HG02885 (cell line): ENCODE data around the gene C3orf20.
"Not testable (repeated sequence)": the region's sequence is repeated elsewhere in the genome, so short reads cannot be mapped to it uniquely, and the experiment has no call there.

Source experiments
- ATAC-seq: cut with Tn5 transposase; IDR thresholded peaks from one replicate; pipeline ENCODE4 v1.9.1; 2021; ENCODE audit warnings: mild to moderate bottlenecking; ENCODE audit not compliant: unreplicated experiment, poor library complexity

Gene C3orf20

GRCh38 chr3:14805961-14806537 lies 131.1 kb downstream of the C3orf20 start:
- ATAC-seq: no peak

DNA sequence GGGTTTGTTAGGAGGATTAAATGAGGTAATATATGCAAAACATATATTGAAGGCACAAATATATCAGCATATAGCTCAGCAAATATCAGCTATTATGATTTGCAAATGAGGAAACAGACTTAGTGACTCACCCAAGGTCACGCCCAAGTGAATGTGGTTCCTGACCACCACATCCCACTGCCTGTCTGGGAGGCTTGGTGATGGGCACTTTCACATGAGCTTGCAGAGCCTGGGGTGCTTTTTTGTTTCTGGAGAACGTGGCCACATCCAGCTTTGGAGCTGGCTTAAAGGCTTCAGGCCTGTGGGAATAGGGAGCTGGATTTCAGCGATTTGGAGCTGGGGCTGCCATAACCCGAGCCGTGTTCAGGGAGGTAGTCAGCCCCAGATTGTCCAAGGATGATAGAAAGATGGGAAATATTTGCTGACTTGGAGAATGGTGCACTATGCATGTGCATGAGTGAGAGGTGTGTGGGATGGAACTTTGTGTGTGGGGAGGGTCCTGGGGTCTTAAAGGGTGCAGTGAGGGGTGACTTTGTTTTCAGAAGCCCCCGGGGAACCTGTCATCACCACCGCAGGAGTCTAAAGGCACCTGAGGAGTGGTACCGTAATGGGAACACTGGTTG lies 131.8 kb downstream of the C3orf20 start:
- no peak for ATAC-seq

GRCh38 chr3:14808025-14808424 lies 133.1 kb downstream of the C3orf20 start:
- no peak for ATAC-seq

DNA sequence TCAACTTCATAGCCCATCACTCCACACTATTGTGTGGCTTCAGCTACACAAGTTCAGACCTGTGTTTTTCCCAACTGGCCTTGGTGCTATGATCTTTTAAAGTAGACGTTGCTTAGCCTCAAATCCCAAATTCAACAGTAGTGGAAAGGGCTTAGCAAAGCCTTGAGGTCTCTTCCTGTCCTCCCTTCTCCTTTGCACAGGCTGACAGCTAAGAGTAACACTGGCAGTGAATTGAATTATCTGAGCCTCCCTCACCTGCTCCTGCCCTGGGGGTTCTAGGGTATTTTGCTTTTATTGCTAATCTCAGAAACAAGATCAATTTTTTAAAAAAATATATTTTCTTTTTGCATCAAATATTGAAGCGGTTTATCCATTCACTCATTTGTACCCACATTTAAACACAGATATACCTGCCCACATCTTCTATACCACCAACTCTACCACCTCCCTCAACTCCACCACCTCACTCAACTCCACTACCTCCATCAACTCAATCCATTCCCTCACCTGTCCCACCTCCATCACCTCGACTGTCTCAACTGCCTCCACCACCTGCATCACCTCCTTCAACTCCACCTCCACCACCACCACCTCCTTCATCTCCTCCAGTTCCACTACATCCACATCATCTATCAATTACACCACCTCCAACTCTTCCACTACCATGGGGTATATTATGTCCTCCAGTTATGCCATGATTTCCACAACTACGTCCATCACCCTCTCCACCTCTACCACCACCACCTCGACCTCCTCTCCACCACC lies 133.7 kb downstream of the C3orf20 start:
- no peak for ATAC-seq

GRCh38 chr3:14809611-14810010 lies 134.7 kb downstream of the C3orf20 start:
- not testable (repeated sequence) for ATAC-seq

DNA sequence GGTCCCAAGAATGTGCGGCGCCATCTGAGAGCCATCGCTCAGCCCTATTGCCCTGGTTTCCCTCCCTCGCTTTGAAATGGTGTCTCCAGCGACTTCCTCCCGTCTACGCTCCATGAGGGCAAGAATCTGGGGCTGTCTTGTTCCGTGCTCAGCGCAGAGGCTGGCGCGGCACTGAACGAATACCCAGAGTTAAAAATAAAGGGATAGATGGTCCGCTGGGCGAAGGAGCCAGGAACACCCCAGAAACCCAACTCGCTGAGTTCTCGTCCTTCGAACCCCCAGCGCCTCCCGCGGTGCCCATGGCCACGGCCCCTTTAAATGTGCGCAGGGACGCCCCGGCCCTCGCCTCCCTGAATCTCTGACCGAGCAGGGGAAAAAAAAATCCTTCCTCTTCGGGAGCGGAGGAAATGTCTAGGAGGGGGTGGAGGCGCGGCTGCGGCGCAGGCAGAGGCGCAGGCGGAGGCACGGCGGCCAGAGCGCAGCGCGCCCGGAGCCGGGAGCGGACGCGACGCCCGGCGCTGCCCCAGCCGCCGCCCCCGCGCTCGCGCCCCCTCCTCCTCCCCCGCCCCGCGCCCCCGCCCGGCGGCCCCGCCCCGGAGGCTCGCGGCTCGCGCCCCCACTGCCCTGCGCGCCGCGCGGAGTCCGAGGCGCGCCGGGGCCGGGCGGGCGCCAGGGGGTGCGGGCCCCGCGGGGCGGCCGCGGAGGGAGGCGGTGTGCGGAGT lies 135.3 kb downstream of the C3orf20 start:
- ATAC-seq: no peak

DNA sequence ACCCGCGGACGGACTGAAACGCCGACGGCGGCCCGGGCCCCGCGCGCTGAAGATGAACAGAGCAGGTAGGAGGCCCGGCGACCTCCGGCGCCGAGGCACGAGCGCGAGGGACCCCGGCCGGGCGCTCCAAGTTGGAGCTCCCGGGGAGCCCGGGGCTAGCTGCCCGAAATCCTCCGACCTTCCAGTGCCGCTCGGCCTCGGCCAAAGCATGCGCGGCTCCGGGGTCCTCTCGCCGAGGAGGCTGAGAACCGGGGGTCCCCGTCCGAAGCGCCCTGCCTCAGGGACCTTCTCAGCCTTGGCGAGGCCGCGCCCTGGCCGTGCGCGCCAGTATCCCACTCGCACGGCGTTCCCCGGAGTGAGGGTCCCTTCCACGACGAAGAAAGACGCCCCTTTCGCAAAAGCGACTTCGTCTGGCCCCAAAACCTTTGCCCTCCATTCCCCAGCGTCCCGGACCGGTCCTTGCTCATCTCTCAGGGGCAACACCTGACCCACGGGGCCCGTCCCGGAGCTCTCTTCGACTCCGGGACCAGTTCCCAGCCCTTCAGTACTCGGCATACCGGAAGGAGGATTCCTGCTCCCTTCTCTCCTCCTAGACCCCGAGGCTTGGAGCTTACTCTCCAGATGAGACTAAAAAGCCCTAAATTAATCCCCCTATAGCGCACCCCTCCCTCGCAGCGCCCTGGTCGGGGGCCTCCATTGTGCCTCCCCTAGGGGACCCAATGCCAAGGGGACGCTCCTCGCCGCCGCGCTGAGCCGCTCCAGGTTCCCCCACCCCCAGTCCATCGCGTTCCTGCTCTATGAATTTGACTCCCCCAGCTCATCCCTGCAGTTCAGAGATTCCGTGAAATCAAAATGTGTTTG lies 136.1 kb downstream of the C3orf20 start:
- no peak for ATAC-seq

DNA sequence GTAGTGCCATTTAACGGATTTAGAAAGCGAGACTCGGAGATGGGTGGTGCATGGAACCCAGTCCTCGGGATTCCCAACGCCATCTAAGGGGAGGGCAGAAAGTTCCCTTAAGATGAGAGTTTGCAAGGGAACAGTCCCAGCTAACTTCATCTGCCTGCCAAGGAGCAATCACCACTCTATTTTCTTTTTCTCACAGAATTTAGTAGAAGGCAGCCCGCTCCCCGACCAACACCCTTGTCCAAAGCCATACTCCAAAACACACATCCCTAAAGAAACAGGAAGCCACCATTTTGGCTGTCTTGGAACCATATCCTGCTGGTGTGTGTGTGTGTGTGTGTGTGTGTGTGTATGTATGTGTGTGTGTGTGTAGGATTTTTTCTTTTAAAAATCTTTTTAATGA lies 136.7 kb downstream of the C3orf20 start:
- no peak for ATAC-seq

DNA sequence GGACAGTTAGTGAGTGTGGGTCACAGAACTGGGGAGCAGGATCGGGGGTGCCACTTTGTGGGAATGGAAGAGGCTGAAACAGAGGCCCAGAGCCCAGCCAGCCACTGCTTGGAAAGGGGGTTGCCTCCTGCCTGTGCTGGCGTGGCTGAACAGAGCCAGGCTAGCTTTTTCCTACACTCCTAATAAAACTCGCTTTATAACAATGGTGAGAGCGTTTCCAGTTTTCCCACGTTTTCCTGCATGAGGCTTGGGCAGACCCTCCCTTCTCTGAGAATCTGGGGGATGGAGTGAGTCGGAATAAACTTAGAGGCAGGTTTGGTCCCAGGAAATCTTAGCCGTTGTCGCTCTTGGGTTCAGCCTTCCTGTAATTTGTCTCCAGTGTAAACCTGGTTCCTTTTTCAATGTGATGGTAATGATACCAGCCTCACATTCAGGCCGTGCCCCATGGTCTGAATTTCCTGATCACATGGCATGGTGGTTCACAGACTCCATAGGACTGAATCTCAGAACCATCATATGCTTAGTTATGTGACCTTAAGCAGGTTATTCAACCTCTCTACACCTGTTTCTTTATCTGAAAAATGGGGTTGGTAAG lies 137.4 kb downstream of the C3orf20 start:
- ATAC-seq: no peak

GRCh38 chr3:14814411-14814871 lies 139.5 kb downstream of the C3orf20 start:
- ATAC-seq: no peak

GRCh38 chr3:14816359-14816758 lies 141.4 kb downstream of the C3orf20 start:
- ATAC-seq: no peak

- ATAC-seq: no peak
Observed at GRCh38 chr3:14818804-14819500, 144.0 kb downstream of the C3orf20 start, which contains the start of gene FGD5. FGD5 (plus strand) TSS chr3:14818962; CDS start chr3:14819072, 110 bp downstream.

GRCh38 chr3:14819671-14820070 lies 144.7 kb downstream of the C3orf20 start:
- ATAC-seq: no peak

DNA sequence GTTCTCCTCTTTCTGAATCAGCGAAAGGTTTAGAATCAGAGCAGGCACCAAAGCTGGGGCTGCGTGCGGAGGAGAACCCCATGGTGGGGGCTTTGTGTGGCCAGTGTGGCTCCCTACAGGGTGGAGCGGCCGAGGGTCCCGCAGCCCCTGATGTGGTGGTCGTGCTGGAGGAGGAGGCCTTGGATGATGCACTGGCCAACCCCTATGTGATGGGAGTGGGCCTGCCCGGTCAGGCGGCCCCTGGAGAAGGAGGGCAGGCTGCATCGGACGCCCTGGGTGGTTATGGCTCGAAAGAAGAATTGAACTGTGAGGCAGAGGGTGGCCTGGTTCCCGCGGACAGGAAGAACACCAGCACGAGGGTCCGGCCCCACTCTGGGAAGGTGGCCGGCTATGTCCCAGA lies 145.2 kb downstream of the C3orf20 start:
- ATAC-seq: no peak

- no peak for ATAC-seq
Observed at GRCh38 chr3:14821151-14821550, 146.2 kb downstream of the C3orf20 start.

DNA sequence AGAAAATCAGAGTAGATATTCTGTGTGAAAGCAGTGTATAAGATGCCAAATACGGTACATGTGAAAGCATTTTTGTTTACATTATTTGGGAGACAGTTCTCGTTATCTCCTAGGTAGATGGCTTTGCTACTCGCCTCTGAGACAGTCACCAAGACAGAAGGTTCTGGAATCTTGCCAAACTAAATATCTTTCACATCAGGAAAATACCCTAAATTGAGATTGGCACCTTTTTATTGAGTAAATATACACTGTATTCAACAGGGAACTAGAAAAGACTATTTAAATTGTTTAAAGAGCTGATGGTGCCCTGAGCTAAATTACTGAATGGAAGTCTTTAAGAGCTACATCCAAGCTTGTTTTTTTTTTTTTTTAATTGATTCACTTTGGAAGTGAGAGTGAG lies 147.2 kb downstream of the C3orf20 start:
- ATAC-seq: no peak
